GM19328 (cell line): ENCODE results near the gene TRIM13.
A peak's percentile ranks its signal among the peaks of the same experiment; 100 is the strongest.

Experiments used
- ATAC-seq: cut with Tn5 transposase; IDR thresholded peaks from one replicate; pipeline ENCODE4 v1.9.1; 2021; ENCODE audit warnings: mild to moderate bottlenecking, moderate library complexity; ENCODE audit not compliant: unreplicated experiment

Gene TRIM13

DNA sequence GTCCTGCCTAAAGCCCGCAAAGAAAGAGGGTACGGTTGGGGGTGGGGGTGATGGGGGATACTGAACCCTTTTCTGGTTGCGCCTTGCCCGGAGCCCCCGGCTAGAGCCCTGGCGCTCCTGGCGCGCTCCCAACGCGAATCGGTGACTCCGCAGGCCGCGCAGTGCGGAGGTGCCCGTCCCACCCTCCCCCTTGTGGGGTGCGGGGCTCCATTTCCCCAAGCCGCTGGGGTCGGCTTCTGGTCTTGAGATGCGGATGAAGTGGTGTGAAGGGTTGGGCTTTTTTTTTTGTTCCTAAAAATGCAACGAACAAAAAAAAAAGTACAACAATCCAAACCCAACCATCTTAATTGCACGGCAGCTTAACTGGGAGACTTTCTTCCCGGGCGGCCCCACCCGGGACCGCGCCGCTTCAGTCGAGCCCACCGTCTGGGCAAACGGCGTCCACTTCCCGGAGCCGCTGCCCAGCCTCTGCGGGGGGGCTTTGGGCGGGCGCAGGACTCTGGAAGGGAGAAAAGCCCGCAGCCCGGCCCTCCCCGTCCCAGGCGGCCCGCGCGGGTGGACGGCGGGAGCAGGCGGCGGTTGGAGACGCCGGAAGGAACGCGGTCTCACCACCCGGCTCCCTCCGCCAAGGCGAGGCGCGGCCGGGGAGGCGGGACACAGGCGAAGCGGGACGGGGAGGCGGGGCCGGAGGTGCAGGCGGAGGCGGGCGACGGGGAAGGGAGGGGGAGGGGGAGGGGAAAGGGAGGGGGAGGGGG, 504 bp upstream of the TRIM13 start:
- ATAC-seq = peak; percentile 51

DNA sequence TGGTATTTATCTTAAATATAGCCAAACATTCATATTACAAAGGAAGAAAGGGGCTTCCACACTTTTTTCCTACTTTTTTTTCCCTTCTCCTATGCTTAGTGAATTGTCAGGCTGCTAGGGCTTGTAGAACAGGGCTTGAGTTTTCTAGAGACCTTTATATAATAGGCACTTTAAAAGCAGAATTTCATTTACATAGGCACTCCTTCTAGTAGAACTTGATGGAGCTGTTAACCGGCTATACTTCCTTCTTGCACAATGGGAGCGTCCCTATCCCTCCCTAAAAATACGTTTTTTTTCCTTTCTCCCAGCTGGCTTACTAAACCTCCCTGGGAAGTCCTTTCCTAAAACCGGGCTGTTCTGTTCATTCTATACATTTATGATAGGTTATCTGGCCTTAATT, 1.1 kb downstream of the TRIM13 start:
- no peak for ATAC-seq

DNA sequence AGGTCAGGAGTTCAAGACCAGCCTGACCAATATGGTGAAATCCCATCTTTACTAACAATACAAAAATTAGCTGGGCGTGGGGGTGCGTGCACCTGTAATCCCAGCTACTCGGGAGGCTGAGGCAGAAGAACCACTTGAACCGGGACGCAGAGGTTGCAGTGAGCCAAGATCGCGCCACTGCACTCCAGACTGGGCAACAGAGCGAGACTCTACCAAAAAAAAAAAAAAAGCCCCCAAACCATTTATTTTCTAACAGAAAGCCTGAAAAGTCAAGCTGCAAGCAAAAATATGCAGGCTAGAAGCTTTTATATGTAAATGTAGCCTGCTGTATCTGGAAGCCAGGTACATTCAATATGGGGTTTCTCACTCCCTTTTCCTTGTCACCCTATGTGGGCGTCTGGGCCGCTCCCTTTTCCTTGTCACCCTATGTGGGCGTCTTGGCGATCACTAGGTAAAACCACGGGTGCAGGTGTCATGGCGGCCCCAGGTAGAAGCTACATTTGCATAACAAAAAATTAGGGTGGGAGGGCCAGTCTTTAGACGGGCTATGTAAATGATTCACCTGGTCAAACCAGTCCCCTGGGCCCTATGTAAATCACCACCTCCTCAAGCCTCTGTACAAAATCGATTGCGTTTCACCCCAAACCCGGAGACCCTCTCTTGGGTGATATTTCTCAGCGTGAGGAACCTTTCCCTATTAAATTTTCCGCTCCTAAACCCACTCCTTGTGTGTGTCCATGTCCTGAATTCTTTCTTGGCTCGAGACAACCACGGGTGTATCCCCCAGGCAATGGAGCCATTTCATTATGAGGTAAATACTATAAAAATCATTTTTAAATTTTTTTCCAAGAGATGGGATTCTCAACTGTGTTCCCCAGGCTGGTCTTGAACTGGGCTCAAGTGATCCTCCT, 2.1 kb downstream of the TRIM13 start:
- ATAC-seq = no peak

DNA sequence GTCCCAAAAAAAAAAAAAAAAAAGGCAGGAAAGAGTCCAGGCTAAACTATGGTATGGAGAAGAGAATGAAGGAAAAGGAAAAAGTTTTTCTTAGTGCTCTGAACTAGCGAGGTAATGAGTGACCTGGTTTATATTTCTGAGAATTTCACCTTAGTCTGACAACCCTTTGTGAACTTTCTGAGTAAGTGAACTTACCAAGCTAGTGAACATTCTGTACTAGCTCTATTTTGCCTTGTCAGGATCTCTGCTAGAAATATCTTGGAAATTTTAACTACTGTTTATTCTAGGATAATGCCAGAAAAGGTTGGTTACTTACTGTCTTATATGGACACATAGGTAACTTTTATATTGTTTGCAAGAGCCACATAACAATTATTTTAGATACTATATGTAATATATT, 4.4 kb downstream of the TRIM13 start:
- no peak for ATAC-seq

DNA sequence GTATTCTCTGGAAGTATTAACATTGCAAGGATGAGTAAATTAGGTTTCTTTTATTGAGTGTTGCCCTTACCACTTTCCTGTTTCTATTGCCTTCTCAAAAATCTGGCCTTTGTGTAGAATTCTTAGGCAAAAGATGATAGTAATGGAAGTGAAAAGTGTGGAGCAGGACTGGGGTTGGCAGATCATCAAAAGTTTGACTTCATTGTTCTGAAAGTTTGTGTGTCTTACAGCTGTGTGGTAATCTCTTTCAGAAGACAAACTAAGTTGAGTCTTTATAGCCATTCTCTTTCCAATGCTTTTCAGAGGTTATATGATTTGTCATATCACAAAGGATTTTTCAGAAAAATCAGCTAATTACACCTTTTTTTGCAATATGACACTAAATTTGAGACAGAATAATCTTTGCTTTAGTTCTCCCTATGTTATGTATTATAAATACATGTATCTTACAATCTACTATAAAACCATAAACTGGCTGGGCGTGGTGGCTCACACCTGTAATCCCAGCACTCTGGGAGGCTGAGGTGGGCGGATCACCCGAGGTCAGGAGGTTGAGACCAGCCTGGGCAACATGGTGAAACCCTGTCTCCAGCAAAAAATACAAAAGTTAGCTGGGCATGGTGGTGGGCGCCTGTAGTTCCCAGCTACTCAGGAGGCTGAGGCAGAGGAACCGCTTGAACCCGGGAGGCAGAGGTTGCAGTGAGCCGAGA, 9.7 kb downstream of the TRIM13 start:
- no peak for ATAC-seq

DNA sequence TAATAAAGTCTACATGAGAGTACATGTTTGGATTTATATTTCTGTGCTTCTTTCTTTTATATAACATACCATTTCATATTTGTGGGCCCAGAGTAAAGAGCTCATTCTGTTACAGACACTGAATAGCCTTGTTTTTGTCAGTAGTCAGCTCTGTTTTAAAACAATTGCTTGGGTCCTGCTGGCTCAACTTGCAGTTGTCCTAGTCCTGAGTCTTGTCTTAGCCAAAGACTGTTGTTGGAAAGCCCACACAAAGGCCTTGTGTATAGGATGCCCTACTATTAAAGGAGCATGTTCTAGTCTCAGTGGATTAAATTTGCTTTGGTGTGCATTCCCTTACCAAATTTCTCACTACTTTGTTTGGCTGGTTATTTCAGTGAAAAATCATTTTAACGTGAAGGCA, 14.6 kb downstream of the TRIM13 start:
- ATAC-seq = no peak

DNA sequence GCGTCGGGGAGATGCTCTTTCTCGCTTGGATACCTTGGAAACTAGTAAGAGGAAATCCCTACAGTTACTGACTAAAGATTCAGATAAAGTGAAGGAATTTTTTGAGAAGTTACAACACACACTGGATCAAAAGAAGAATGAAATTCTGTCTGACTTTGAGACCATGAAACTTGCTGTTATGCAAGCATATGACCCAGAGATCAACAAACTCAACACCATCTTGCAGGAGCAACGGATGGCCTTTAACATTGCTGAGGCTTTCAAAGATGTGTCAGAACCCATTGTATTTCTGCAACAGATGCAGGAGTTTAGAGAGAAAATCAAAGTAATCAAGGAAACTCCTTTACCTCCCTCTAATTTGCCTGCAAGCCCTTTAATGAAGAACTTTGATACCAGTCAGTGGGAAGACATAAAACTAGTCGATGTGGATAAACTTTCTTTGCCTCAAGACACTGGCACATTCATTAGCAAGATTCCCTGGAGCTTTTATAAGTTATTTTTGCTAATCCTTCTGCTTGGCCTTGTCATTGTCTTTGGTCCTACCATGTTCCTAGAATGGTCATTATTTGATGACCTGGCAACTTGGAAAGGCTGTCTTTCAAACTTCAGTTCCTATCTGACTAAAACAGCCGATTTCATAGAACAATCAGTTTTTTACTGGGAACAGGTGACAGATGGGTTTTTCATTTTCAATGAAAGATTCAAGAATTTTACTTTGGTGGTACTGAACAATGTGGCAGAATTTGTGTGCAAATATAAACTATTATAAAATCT, 15.7 kb downstream of the TRIM13 start:
- ATAC-seq = no peak

DNA sequence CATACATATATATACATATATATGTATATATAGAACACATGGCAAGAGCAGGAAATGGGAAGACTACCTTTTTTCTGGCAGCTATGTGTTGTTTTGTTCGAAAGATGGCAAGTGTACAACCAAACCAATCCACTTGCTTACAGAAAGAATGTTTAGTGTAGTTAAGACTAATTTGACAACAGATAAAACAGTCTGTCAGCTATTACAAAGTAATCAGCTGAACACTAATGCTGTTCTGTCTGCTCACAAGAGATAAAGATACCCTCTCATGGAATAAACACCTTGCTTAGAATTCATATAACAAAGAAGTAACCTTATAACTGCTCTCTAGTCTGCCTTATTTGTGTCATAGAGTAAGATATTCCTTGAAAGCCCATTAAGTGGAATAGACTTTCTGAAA, 17.5 kb downstream of the TRIM13 start:
- ATAC-seq = no peak

DNA sequence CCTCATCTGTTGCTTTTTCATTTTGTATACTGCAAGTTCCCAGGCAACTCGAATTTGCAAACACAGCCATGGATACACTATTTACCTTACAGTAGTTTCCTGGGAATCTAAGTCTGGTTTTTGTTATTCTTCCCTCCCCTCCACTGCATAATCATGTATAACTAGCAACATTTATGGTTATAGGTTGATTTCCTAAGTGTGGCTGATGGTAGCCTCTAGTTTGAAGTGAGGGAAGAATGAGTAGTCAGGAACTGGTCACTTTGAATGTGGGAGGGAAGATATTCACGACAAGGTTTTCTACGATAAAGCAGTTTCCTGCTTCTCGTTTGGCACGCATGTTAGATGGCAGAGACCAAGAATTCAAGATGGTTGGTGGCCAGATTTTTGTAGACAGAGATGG, 18.4 kb downstream of the TRIM13 start, which contains the start of gene KCNRG:
Gene KCNRG (plus strand): TSS at position 187 of the 400 bp plus-strand sequence. CDS start 50 bp downstream, at position 237.
- no peak for ATAC-seq

DNA sequence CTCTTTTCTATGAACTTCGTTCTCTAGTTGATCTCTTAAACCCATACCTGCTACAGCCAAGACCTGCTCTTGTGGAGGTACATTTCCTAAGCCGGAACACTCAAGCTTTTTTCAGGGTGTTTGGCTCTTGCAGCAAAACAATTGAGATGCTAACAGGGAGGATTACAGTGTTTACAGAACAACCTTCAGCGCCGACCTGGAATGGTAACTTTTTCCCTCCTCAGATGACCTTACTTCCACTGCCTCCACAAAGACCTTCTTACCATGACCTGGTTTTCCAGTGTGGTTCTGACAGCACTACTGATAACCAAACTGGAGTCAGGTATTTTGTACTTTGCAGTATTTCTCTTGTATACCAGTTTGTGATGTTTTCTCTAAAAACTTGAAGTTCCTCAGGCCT, 18.9 kb downstream of the TRIM13 start:
- no peak for ATAC-seq

DNA sequence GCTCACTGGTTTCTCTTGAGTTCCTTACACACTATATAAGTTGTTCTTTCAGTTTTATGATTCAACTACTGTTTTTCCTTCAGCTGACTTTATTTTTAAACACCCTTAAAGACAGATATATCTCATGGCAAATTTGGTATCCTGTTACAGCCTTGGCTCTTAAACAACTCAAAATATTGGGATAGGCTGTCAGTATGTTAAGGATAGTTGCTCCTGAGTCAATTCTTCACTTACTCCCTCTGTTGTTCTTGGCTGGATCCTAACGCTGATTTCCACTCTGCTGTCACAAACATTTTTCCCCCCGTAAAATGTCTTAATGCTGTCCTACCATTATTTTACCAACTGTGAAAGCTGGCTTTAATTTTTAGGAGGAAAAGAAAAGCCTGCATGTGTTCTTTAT, 19.6 kb downstream of the TRIM13 start:
- ATAC-seq = no peak

DNA sequence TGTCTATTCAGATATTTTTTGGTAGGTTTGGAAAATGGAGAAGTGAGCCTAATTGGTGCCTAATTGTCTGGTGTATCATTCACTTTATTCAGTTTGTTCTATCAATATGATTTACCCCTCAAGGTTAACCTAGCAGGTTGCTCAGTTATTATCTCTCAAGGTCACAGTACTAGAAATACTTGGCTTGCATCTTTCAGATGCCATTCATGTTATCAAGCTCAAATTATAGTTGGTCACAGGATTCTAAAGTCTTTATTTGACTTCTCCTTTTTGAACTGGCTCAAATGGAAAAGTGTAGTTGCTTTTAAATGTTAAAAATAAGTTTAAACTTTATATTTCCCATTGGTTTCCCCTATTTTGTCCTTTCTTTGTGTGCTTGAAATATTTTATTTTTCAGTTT, 21.0 kb downstream of the TRIM13 start:
- no peak for ATAC-seq

DNA sequence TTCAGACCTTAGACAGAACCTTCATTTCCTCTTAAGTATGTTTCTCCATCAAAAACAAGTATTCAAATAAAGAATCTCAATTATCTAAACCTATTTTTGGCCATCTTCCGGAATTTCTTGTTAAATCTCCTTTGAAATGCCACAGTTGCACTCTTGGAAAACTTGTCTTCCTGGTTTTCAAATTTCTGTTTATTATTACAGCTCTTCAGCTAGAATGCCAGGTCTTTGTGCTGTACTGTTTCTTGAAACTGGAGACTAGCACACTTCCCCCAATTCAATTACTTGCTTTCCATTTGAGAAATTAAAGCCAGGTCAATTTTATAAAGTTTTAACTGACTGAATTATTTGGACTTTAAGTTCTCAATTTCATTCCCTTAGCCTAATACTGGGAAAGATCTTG, 28.6 kb downstream of the TRIM13 start:
- ATAC-seq = no peak

DNA sequence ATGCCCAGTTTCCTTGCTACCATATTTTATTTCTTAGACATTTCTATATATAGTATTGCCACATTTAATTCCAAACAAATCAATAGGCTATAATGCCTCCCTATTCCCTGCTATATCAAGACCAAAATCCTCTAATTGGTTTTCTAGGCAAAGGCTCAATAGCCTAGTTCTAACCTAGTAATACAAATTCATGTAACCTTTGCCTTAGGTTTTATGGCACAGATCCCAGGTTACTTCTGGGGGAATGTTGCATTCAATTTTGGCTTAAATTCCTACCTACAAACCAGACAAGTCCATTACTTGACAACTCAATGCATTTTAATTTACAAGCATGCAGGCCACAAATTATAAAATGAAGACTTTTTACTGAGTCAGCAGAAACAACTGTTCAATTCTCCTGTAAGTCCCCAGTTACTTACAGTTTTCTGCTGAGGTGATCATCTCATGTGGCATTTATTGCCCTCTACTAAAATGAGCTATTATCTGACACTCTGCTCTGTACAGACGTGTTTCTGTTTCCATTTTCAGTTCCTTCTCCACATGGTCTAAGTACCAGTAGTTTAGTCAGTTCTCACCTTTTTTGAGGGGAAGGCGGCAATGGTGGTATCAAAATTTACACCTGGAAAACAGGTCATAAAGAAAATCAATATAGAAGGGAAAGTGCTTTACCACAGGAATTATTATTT, 30.1 kb downstream of the TRIM13 start:
- peak; percentile 98 for ATAC-seq

DNA sequence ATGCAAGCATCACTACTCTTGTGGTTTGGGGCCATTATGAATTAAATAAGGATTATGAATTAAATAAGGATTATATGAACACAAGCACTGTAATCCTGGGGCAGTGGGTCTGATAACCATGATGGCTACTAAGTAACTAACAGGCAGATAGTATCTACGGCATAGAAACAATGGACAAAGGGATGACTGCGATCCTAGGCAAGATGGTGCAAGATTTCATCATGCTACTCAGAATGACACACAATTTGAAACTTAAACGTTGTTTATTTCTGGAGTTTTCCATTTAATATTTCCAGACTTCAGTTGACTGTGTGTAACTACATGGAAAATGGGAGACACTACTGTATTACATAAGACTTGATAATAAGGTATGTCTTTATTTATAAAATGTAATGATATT, 33.5 kb downstream of the TRIM13 start:
- no peak for ATAC-seq

DNA sequence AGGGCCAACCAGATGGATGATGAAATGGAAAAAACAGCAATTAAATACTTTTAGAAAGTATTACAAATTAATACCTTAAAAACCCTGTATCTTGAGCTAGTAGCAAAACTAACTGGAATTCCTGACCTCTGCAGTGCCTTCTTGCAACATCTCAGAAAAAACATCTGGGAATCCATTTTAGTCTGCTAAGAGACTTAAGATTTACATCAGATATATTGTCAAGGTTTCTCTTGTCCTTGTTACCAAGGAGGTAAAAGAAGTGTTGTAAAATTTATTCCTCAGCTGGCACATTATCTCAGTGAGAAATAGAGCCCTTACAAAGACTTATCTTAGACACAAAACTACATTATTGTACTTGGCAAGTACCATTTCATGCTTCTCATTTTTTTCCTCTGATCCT, 36.9 kb downstream of the TRIM13 start:
- ATAC-seq = no peak

DNA sequence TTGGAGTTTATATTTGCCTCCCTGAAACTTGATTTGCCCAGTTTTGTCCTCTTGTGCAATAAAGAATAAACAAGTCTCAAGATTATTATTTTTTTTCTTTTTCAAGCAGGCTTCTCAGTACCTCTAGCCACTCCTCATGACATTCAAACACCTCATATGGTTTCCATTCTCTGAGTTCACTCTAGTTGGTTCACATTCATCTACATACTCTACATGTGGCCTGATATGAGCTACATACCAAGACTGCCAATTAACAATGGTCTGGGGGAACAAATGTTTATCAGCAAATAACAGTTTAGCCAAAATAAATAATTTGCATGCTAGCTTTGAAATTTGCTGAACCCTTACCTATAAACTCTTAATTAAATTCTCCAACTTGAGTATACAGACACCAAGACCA, 40.9 kb downstream of the TRIM13 start:
- no peak for ATAC-seq

DNA sequence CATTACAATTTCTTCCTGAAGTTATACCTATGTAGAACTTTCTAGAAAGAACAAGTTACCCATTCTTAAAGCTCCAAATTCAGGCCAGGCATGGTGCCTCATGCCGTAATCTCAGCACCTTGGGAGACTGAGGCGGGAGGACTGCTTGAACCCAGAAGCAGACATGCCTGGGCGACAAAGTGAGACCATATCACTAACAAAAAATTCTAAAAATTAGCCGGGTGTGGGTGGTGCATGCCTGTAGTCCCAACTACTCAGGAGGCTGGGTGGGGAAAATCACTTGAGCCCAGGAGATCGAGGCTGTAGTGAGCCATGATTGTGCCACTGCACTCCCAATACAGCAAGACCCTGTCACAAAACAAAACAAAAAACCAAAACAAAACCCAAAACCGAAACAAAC, 41.4 kb downstream of the TRIM13 start:
- no peak for ATAC-seq

DNA sequence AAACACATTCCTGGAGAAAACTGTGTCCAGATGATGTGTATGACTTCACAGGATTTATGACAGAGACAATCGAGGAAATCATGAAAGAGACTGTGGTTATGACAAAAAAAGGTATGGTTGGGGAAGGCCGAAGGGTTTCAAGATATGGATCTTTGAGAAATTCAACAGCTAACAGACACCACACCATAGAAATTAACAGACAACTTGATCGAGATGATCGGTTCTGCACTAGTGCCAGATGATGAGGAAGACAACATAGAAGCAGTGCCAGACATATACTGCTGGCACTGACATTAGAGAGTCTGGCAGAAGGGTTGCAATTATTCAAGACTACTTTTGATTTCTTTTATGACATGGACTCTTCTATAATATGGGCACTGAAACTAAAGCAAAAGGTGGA, 55.6 kb downstream of the TRIM13 start:
- no peak for ATAC-seq

DNA sequence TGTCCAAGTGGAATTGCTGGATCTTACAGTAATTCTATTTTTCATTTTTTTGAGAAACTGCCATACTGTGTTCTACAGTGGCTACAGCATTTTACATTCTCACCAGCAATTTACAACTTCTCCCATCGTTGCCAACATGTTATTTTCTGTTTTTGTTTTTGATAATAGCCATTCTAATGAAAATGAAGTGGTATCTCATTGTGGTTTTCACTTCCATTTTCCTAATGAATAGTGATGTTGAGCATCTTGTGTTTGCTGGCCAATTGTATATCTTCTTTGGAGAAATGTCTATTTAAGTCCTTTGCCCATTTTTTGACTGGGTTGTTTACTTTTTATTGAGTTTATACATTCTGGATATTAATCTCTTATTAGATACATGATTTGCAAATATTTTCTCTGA, 57.0 kb downstream of the TRIM13 start:
- no peak for ATAC-seq
